HCT116 (cell line): ENCODE results near the gene GFAP. TPM values are rescaled to one million over a fixed set of nuclear protein-coding genes. Genes with fewer than 3 reads are reported as not detected.

Source experiments
- ATAC-seq: fragments of 200-7000 bp; cut with Tn5 transposase; 2 replicates; pipeline ENCODE4 v1.9.1; 2020; ENCODE audit warnings: mild to moderate bottlenecking, moderate library complexity
- BruUV-seq: library from RNA; stranded (reverse); fragments of 400-500 nt; replicated peaks from 2 replicates; lab custom pipeline; 2021; lab: Mats Ljungman, UMichigan
- CTCF ChIA-PET: fragments of 300-600 bp; sonication (Branson Sonifier 250); formaldehyde crosslinking; loops from one replicate; lab custom pipeline; 2021; ENCODE audit warnings: antibody characterized with exemption; lab: Charles Lee
- POLR2A ChIA-PET: fragments of 300-600, 350-600 bp; sonication (Branson Sonifier 250); formaldehyde crosslinking; loops from one replicate; lab custom pipeline; 2021; ENCODE audit warnings: antibody characterized with exemption; lab: Charles Lee
- RAD21 ChIA-PET, 2 experiments: fragments of 300-600 bp; sonication (Branson Sonifier 250); formaldehyde crosslinking; loops; one replicate each; lab custom pipeline; 2023; ENCODE audit warnings: low total read pairs in 2 of 2; ENCODE audit not compliant: uncharacterized antibody in 2 of 2, unreplicated experiment in 2 of 2, low non-redundant PET in 1 of 2; lab: Charles Lee
- DNase-seq: peaks from one replicate; pipeline ENCODE4 v3.0.0-alpha.2; 2010; ENCODE audit warnings: low read depth, low spot score
- H2AFZ ChIP-seq: fragments of 200-600 bp; shearing (Covaris generic), sonication (generic); 2 replicates; pipeline ENCODE4 v1.6.1; 2017; ENCODE audit warnings: low read depth, mixed run types, mixed read lengths, antibody characterized with exemption, low read length; ENCODE audit not compliant: poor library complexity, severe bottlenecking
- H3K27ac ChIP-seq: 2 replicates; pipeline ENCODE4 v1.5.1; 2012; ENCODE audit warnings: low read depth, low read length
- H3K27me3 ChIP-seq: fragments of 200-600 bp; sonication (generic); 2 replicates; pipeline ENCODE4 v1.6.1; 2016; ENCODE audit warnings: mixed run types, low read length, mixed read lengths; ENCODE audit not compliant: insufficient read depth
- H3K36me3 ChIP-seq, 2 experiments: fragments of 200-500 bp in 1 of 2; fragments of 200-600 bp in 1 of 2; sonication (Bioruptor generic) in 1 of 2; sonication (generic) in 1 of 2; 2 replicates each; pipeline versions ENCODE4 v1.5.1 to v1.6.1; 2014 to 2016; ENCODE audit warnings: low read length in 2 of 2, inconsistent platforms in 1 of 2, mixed read lengths in 1 of 2, mixed run types in 1 of 2; ENCODE audit not compliant: insufficient read depth in 2 of 2, control insufficient read depth in 1 of 2
- H3K4me1 ChIP-seq, 2 experiments: fragments of 200-600 bp in 1 of 2; sonication (generic) in 1 of 2; 2 replicates each; pipeline versions ENCODE4 v1.5.1 to v1.6.1; 2012 to 2017; ENCODE audit warnings: low read length in 2 of 2, inconsistent platforms in 1 of 2, mild to moderate bottlenecking in 1 of 2, mixed read lengths in 1 of 2, mixed run types in 1 of 2, moderate library complexity in 1 of 2; ENCODE audit not compliant: insufficient read depth in 2 of 2, control insufficient read depth in 1 of 2
- H3K4me2 ChIP-seq: fragments of 200-600 bp; sonication (generic); 2 replicates; pipeline ENCODE4 v1.6.1; 2017; ENCODE audit warnings: mixed run types, low read length, mixed read lengths
- H3K4me3 ChIP-seq, 2 experiments: fragments of 200-600 bp in 1 of 2; sonication (generic) in 1 of 2; replicated peaks in 1 of 2; 2 replicates each; pipeline ENCODE4 v1.5.1; 2011 to 2016; ENCODE audit warnings: low read length in 2 of 2, control low read depth in 1 of 2, low read depth in 1 of 2, mild to moderate bottlenecking in 1 of 2, mixed read lengths in 1 of 2, mixed run types in 1 of 2
- H3K79me2 ChIP-seq: fragments of 200-600 bp; sonication (generic); 2 replicates; pipeline ENCODE4 v1.6.1; 2017; ENCODE audit warnings: mild to moderate bottlenecking, mixed run types, low read length, moderate library complexity, mixed read lengths; ENCODE audit not compliant: insufficient read depth
- H3K9ac ChIP-seq: fragments of 200-600 bp; sonication (generic); 2 replicates; pipeline ENCODE4 v1.6.1; 2016; ENCODE audit warnings: low read length, mixed read lengths
- H3K9me2 ChIP-seq: fragments of 200-600 bp; sonication (generic), shearing (Covaris generic); 2 replicates; pipeline ENCODE4 v1.6.1; 2017; ENCODE audit warnings: mixed run types, mild to moderate bottlenecking, moderate library complexity; ENCODE audit not compliant: insufficient read depth
- H3K9me3 ChIP-seq, 2 experiments: fragments of 200-500 bp in 1 of 2; fragments of 200-600 bp in 1 of 2; sonication (Bioruptor generic) in 1 of 2; sonication (generic) in 1 of 2; 2 replicates each; pipeline ENCODE4 v1.6.1; 2014 to 2017; ENCODE audit warnings: low read length in 2 of 2, mixed read lengths in 2 of 2, inconsistent platforms in 1 of 2, low read depth in 1 of 2, mild to moderate bottlenecking in 1 of 2, mixed run types in 1 of 2, moderate library complexity in 1 of 2; ENCODE audit not compliant: control insufficient read depth in 1 of 2, insufficient read depth in 1 of 2
- H4K20me1 ChIP-seq: fragments of 200-600 bp; sonication (generic), shearing (Covaris generic); 2 replicates; pipeline ENCODE4 v1.6.1; 2017; ENCODE audit warnings: mixed run types, mild to moderate bottlenecking, moderate library complexity; ENCODE audit not compliant: insufficient read depth
- CEBPB ChIP-seq: IDR thresholded peaks from 2 replicates; pipeline ENCODE4 v1.6.1; 2012; ENCODE audit warnings: low read depth
- EZH2 ChIP-seq: fragments of 200-600 bp; sonication (generic); IDR thresholded peaks from 2 replicates; pipeline ENCODE4 v1.6.1; 2017; ENCODE audit warnings: antibody characterized with exemption, mixed run types
- POLR2A ChIP-seq: IDR thresholded peaks from 2 replicates; pipeline ENCODE4 v1.7.0; 2011; ENCODE audit warnings: borderline replicate concordance; ENCODE audit not compliant: insufficient read depth, insufficient read length; ENCODE audit errors: extremely low read depth
- RAD21 ChIP-seq: IDR thresholded peaks from 2 replicates; pipeline ENCODE4 v1.6.1; 2012; ENCODE audit warnings: low read depth, mild to moderate bottlenecking
- SIN3A ChIP-seq: IDR thresholded peaks from 2 replicates; pipeline ENCODE4 v1.6.1; 2012; ENCODE audit warnings: low read depth
- SRF ChIP-seq: IDR thresholded peaks from 2 replicates; pipeline ENCODE4 v1.6.1; 2012; ENCODE audit warnings: low read depth
- YY1 ChIP-seq: IDR thresholded peaks from 2 replicates; pipeline ENCODE4 v1.6.1; 2011; ENCODE audit warnings: low read length, low read depth, moderate library complexity, mild to moderate bottlenecking; ENCODE audit not compliant: insufficient replicate concordance; ENCODE audit errors: extremely low read depth
- intact Hi-C: fragments of 100-400 bp; cut with micrococcal nuclease; formaldehyde crosslinking; loops from 2 replicates; pipeline ENCODE4 v1.10.0; 2022
- total RNA-seq: library from RNA; stranded (reverse); gene quantifications from one replicate; pipeline ENCODE4 v1.2.1, GENCODE V29; 2021; ENCODE audit not compliant: unreplicated experiment
- TF ChIP-seq, protein P1 (sequence below): IDR thresholded peaks from 2 replicates; pipeline ENCODE4 v1.6.1; 2012; ENCODE audit warnings: low read depth
- TF ChIP-seq, protein P2 (sequence below): IDR thresholded peaks from 2 replicates; pipeline ENCODE4 v1.6.1; 2012
- TF ChIP-seq, protein P3 (sequence below), 3 experiments: fragments of 200-600 bp in 1 of 3; sonication (generic) in 1 of 3; IDR thresholded peaks in 2 of 3; conservative IDR thresholded peaks in 1 of 3; 2 replicates each; pipeline ENCODE4 v1.5.1; 2012 to 2017; ENCODE audit warnings: low read depth in 2 of 3, low read length in 2 of 3, antibody characterized with exemption in 1 of 3, borderline replicate concordance in 1 of 3, control low read depth in 1 of 3, mild to moderate bottlenecking in 1 of 3, mixed read lengths in 1 of 3, mixed run types in 1 of 3, moderate library complexity in 1 of 3; ENCODE audit not compliant: insufficient read depth in 1 of 3
- TF ChIP-seq, protein P4 (sequence below): IDR thresholded peaks from 2 replicates; pipeline ENCODE4 v1.6.1; 2012

GFAP gene
- total RNA-seq, 1 experiment from 2014 or later = not detected

DNA sequence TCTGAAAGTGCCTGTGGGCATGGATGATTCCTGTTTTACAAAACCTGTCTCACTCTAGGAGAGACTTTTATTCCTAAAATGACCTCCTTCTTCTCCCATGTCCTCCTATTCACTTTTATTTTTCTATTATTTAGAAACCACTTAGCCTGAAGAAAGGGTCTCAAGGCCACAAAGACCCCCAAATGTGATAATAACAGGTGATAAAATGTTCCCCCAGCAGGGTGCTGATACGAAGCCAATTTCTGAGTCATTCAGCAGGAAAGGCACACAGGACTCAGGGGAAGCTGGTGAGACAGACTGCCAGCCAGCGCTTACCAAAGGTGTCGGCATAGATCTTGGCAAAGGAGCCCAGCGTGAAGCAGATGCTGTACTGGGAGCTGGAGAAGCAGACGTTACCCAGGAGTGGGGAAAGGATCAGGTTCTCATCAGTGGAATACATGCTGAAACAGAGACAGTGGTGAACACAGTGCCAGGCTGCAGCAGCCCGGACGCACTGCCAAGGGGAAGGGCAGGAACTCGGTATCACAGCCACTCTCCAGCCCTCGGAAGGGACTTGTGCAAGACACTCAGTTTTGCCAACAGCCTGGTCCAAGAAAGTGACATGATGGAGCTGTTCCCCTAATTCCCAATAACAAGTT is 43.0 kb downstream of the GFAP start (continued):
- TF ChIP-seq, protein P1, sequence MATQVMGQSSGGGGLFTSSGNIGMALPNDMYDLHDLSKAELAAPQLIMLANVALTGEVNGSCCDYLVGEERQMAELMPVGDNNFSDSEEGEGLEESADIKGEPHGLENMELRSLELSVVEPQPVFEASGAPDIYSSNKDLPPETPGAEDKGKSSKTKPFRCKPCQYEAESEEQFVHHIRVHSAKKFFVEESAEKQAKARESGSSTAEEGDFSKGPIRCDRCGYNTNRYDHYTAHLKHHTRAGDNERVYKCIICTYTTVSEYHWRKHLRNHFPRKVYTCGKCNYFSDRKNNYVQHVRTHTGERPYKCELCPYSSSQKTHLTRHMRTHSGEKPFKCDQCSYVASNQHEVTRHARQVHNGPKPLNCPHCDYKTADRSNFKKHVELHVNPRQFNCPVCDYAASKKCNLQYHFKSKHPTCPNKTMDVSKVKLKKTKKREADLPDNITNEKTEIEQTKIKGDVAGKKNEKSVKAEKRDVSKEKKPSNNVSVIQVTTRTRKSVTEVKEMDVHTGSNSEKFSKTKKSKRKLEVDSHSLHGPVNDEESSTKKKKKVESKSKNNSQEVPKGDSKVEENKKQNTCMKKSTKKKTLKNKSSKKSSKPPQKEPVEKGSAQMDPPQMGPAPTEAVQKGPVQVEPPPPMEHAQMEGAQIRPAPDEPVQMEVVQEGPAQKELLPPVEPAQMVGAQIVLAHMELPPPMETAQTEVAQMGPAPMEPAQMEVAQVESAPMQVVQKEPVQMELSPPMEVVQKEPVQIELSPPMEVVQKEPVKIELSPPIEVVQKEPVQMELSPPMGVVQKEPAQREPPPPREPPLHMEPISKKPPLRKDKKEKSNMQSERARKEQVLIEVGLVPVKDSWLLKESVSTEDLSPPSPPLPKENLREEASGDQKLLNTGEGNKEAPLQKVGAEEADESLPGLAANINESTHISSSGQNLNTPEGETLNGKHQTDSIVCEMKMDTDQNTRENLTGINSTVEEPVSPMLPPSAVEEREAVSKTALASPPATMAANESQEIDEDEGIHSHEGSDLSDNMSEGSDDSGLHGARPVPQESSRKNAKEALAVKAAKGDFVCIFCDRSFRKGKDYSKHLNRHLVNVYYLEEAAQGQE = no peak
- TF ChIP-seq YY1 = no peak
- TF ChIP-seq, protein P2, sequence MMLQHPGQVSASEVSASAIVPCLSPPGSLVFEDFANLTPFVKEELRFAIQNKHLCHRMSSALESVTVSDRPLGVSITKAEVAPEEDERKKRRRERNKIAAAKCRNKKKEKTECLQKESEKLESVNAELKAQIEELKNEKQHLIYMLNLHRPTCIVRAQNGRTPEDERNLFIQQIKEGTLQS = no peak
- TF ChIP-seq, protein P3, sequence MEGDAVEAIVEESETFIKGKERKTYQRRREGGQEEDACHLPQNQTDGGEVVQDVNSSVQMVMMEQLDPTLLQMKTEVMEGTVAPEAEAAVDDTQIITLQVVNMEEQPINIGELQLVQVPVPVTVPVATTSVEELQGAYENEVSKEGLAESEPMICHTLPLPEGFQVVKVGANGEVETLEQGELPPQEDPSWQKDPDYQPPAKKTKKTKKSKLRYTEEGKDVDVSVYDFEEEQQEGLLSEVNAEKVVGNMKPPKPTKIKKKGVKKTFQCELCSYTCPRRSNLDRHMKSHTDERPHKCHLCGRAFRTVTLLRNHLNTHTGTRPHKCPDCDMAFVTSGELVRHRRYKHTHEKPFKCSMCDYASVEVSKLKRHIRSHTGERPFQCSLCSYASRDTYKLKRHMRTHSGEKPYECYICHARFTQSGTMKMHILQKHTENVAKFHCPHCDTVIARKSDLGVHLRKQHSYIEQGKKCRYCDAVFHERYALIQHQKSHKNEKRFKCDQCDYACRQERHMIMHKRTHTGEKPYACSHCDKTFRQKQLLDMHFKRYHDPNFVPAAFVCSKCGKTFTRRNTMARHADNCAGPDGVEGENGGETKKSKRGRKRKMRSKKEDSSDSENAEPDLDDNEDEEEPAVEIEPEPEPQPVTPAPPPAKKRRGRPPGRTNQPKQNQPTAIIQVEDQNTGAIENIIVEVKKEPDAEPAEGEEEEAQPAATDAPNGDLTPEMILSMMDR (IDR thresholded peaks at IDR 0.05 in 2 of 3, conservative IDR thresholded peaks at IDR 0.05 in 1 of 3; ENCODE audit: borderline replicate concordance in 1 of 3, insufficient read depth in 1 of 3, low read depth in 2 of 3, low read length in 2 of 3) = no peak
- no peak for TF ChIP-seq SRF
- TF ChIP-seq SIN3A = no peak
- TF ChIP-seq RAD21 = no peak

DNA sequence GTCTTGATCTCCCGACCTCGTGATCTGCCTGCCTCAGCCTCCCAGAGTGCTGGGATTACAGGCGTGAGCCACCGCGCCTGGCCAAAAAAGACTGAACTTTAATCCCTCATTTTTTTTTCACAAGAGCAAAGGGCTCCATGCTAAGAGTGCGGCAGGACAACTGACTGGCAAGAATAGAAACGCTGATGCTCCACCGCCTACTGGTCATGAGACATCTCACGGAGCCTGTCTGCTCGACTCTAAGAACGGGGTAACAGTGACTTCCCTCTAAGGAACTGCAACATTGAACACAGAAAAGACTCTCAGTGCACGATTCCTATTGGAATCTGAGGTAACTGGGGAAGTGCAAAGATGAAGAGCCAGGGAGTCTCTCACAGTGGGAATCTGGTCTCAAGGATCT is 43.7 kb downstream of the GFAP start:
- RAD21 ChIA-PET = no interaction called here
- DNase-seq (no peak), ATAC-seq (no peak)
- Histone ChIP-seq H3K9ac (no peak overlapping the region), H2AFZ (no peak overlapping the region), H4K20me1 (no peaks in the 10 kb centered on the region), H3K79me2 (peaks cover 7% of the 10 kb centered on the region; the same call in 1 of the 2 replicates), H3K4me1 (no peaks in the 10 kb centered on the region), H3K27ac (no peak overlapping the region), H3K36me3 (peaks cover 59 to 62% of the 10 kb centered on the region in 2 experiments; a peak in 3 of 4 replicates), H3K9me2 (no peaks in the 10 kb centered on the region), H3K9me3 (no peaks in the 10 kb centered on the region), H3K4me2 (no peak overlapping the region), H3K4me3 (no peak overlapping the region)
- intact Hi-C loops = no loop called here
- POLR2A ChIA-PET = no interaction called here
- BruUV-seq = no TSS peak
- TF ChIP-seq CEBPB (no peak), YY1 (no peak), POLR2A (no peak), SIN3A (no peak), RAD21 (no peak), EZH2 (no peak)
- TF ChIP-seq, protein P3 (IDR thresholded peaks at IDR 0.05 in 2 of 3, conservative IDR thresholded peaks at IDR 0.05 in 1 of 3; ENCODE audit: borderline replicate concordance in 1 of 3, insufficient read depth in 1 of 3, low read depth in 2 of 3, low read length in 2 of 3) = no peak
- TF ChIP-seq, protein P4, sequence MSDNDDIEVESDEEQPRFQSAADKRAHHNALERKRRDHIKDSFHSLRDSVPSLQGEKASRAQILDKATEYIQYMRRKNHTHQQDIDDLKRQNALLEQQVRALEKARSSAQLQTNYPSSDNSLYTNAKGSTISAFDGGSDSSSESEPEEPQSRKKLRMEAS = no peak
- TF ChIP-seq, all 23 proteins: peak for 0
- CTCF ChIA-PET = no interaction called here
- no peaks in the 10 kb centered on the region for H3K27me3 ChIP-seq
